K562 (cell line): ENCODE results near the gene BEST1. TPM values are rescaled to one million over a fixed set of nuclear protein-coding genes. Genes with fewer than 3 reads are reported as not detected.

ENCODE experiments used
- ATAC-seq: fragments of 200-7000 bp; cut with Tn5 transposase; 3 replicates; pipeline ENCODE4 v1.9.1; 2020; ENCODE audit warnings: moderate library complexity
- BruUV-seq: library from RNA; stranded (reverse); fragments of 400-500 nt; replicated peaks from 2 replicates; lab custom pipeline; 2021; lab: Mats Ljungman, UMichigan
- CTCF ChIA-PET: fragments of 300-600 bp; formaldehyde crosslinking; extraction: SDS; loops from one replicate; lab custom pipeline; 2021; ENCODE audit warnings: low intra/inter-chr PET ratio; lab: Yijun Ruan, JAX
- POLR2A ChIA-PET: fragments of 300-600, 350-650 bp; sonication (Branson Sonifier 250); formaldehyde crosslinking; extraction: SDS; loops from one replicate; lab custom pipeline; 2021; ENCODE audit warnings: antibody characterized with exemption, inconsistent platforms; lab: Yijun Ruan, JAX
- DNase-seq, 4 experiments: peaks; one replicate each; pipeline versions ENCODE4 v3.0.0 to v3.0.0-alpha.2; 2011 to 2018; ENCODE audit warnings: low spot score in 3 of 4, mixed read lengths in 3 of 4; ENCODE audit errors: extremely low read depth in 1 of 4
- FAIRE-seq: peaks from 2 replicates; lab custom pipeline; 2011; peaks lifted over from hg19 to GRCh38; lab: Jason Lieb, UNC
- H2AFZ ChIP-seq: 2 replicates; pipeline ENCODE4 v1.6.0; 2011; ENCODE audit warnings: low read depth, low read length, control low read depth, inconsistent platforms
- H3K27ac ChIP-seq: fragments of 200-600 bp; 3 replicates; pipeline ENCODE4 v1.8.0; 2011; ENCODE audit warnings: low read depth, mild to moderate bottlenecking, control low read depth, inconsistent platforms, low read length, moderate library complexity, mixed read lengths; ENCODE audit errors: extremely low read depth
- H3K27me3 ChIP-seq, 2 experiments: fragments of 300-600 bp in 1 of 2; 2 replicates in 1 of 2; 3 replicates in 1 of 2; pipeline versions ENCODE4 v1.6.0 to v1.8.0; 2011; ENCODE audit warnings: inconsistent platforms in 2 of 2, low read length in 2 of 2, mild to moderate bottlenecking in 1 of 2, mixed read lengths in 1 of 2, moderate library complexity in 1 of 2; ENCODE audit not compliant: control insufficient read depth in 2 of 2, insufficient read depth in 2 of 2
- H3K36me3 ChIP-seq: fragments of 300-600 bp; 3 replicates; pipeline ENCODE4 v1.8.0; 2011; ENCODE audit warnings: mild to moderate bottlenecking, low read length, inconsistent platforms; ENCODE audit not compliant: control insufficient read depth, insufficient read depth
- H3K4me1 ChIP-seq, 2 experiments: fragments of 200-600 bp in 1 of 2; replicated peaks in 1 of 2; 2 replicates in 1 of 2; 3 replicates in 1 of 2; pipeline versions ENCODE4 v1.5.1 to v1.8.0; 2011; ENCODE audit warnings: inconsistent platforms in 2 of 2, low read length in 2 of 2, mild to moderate bottlenecking in 1 of 2, mixed read lengths in 1 of 2, moderate library complexity in 1 of 2; ENCODE audit not compliant: control insufficient read depth in 2 of 2, insufficient read depth in 2 of 2
- H3K4me2 ChIP-seq: 2 replicates; pipeline ENCODE4 v1.6.1; 2011; ENCODE audit warnings: low read length, control low read depth, inconsistent platforms, mixed read lengths; ENCODE audit not compliant: insufficient read depth
- H3K4me3 ChIP-seq: fragments of 200-600 bp; sonication (generic), shearing (Covaris generic); 2 replicates; pipeline ENCODE4 v1.5.1; 2016; ENCODE audit warnings: control low read depth, inconsistent platforms
- H3K79me2 ChIP-seq: fragments of 200-600 bp; 3 replicates; pipeline ENCODE4 v1.8.0; 2011; ENCODE audit warnings: low read length, inconsistent platforms; ENCODE audit not compliant: control insufficient read depth, insufficient read depth
- H3K9ac ChIP-seq, 2 experiments: 2 replicates each; pipeline versions ENCODE4 v1.6.0 to v1.6.1; 2011; ENCODE audit warnings: low read depth in 2 of 2, low read length in 2 of 2, control low read depth in 1 of 2, inconsistent platforms in 1 of 2, mild to moderate bottlenecking in 1 of 2, mixed read lengths in 1 of 2; ENCODE audit not compliant: insufficient read depth in 1 of 2
- H3K9me1 ChIP-seq: one replicate; pipeline ENCODE4 v1.6.0; 2011; ENCODE audit warnings: inconsistent platforms, mild to moderate bottlenecking, low read length, moderate library complexity; ENCODE audit not compliant: control insufficient read depth, insufficient read depth
- H3K9me3 ChIP-seq: replicated peaks from 2 replicates; pipeline ENCODE4 v1.5.1; 2011; ENCODE audit warnings: low read depth, low read length, inconsistent platforms; ENCODE audit not compliant: control insufficient read depth, insufficient read depth
- H4K20me1 ChIP-seq: replicated peaks from 2 replicates; pipeline ENCODE4 v1.6.1; 2011; ENCODE audit warnings: low read length, inconsistent platforms, mixed read lengths; ENCODE audit not compliant: control insufficient read depth, insufficient read depth
- CBFA2T3 ChIP-seq: fragments of 450-650 bp; IDR thresholded peaks from 2 replicates; pipeline ENCODE4 v1.6.1; 2017
- CTBP1 ChIP-seq: fragments of 450-650 bp; IDR thresholded peaks from 2 replicates; pipeline ENCODE4 v1.6.1; 2016; ENCODE audit warnings: borderline replicate concordance
- GATAD2B ChIP-seq: fragments of 450-650 bp; IDR thresholded peaks from 2 replicates; pipeline ENCODE4 v1.6.1; 2017; ENCODE audit warnings: mild to moderate bottlenecking, borderline replicate concordance
- HDAC1 ChIP-seq, 2 experiments: fragments of 450-650 bp; IDR thresholded peaks; 2 replicates each; pipeline ENCODE4 v1.6.1; 2016 to 2017; ENCODE audit warnings: inconsistent platforms in 1 of 2, mild to moderate bottlenecking in 1 of 2, moderate library complexity in 1 of 2
- HOXB6 ChIP-seq: fragments of 250-450 bp; sonication (Bioruptor Pico); IDR thresholded peaks from 2 replicates; pipeline ENCODE4 v1.5.1; 2022; ENCODE audit warnings: mild to moderate bottlenecking, borderline replicate concordance
- MTA1 ChIP-seq: fragments of 450-650 bp; IDR thresholded peaks from 2 replicates; pipeline ENCODE4 v1.6.1; 2017; ENCODE audit warnings: borderline replicate concordance
- NFE2L1 ChIP-seq: fragments of 450-650 bp; IDR thresholded peaks from 2 replicates; pipeline ENCODE4 v1.6.1; 2016; ENCODE audit warnings: missing genetic modification characterization, low read depth, mild to moderate bottlenecking, missing compliant biosample characterization, moderate library complexity, borderline replicate concordance
- RFX1 ChIP-seq: fragments of 450-650 bp; IDR thresholded peaks from 2 replicates; pipeline ENCODE4 v1.6.1; 2016; ENCODE audit warnings: mild to moderate bottlenecking, moderate library complexity
- RUNX1 ChIP-seq: sonication (generic); IDR thresholded peaks from 2 replicates; pipeline ENCODE4 v1.6.1; 2016; ENCODE audit warnings: antibody characterized with exemption, low read depth
- SMAD1 ChIP-seq: fragments of 150-350 bp; IDR thresholded peaks from 2 replicates; pipeline ENCODE4 v1.6.1; 2014; ENCODE audit warnings: low read length, low read depth; ENCODE audit not compliant: partially characterized antibody
- SMAD4 ChIP-seq: fragments of 250-450 bp; sonication (Bioruptor Pico); conservative IDR thresholded peaks from 2 replicates; pipeline ENCODE4 v1.8.0; 2021; ENCODE audit warnings: inconsistent platforms, mild to moderate bottlenecking, moderate library complexity
- SMARCA5 ChIP-seq: fragments of 450-650 bp; IDR thresholded peaks from 2 replicates; pipeline ENCODE4 v1.6.1; 2016
- TAL1 ChIP-seq: fragments of 450-650 bp; IDR thresholded peaks from 2 replicates; pipeline ENCODE4 v1.6.1; 2016; ENCODE audit warnings: mild to moderate bottlenecking
- WGBS: fragments of 100-300 bp; shearing (Covaris generic); methylation state at CpG from one replicate; pipeline ENCODE4 v1.1.6; 2016; ENCODE audit warnings: low coverage, mixed read lengths; ENCODE audit not compliant: insufficient coverage; ENCODE audit errors: missing lambda C conversion rate; 5-methylcytosine and 5-hydroxymethylcytosine counted together
- in situ Hi-C: fragments of 300-500 bp; cut with MboI; formaldehyde crosslinking; loops from 4 replicates; pipeline ENCODE4 v1.15.0; 2018; ENCODE audit warnings: inconsistent platforms, mixed read lengths
- intact Hi-C: fragments of 100-400 bp; cut with micrococcal nuclease; formaldehyde crosslinking; loops from 2 replicates; pipeline ENCODE4 v1.14.2; 2022
- polyA plus RNA-seq, 8 experiments: library from polyadenylated mRNA; depleted of rRNA in 4 of 8; stranded (reverse) in 5 of 8; unstranded in 3 of 8; fragments of >200 nt; fragmentation: Nextera tagmentation in 2 of 8; fragmentation: Illumina TruSeq in 1 of 8; extraction: Ambion mirVana in 2 of 8; extraction: Trizol in 1 of 8; gene quantifications; 2 replicates each; pipeline versions ENCODE4 v1.2.1 to v1.2.3, GENCODE V29; 2011 to 2014; ENCODE audit warnings: inconsistent platforms in 1 of 8, missing spikeins in 1 of 8
- total RNA-seq, 7 experiments: library from RNA; depleted of rRNA in 6 of 7; stranded (reverse); fragments of >200 nt in 6 of 7; fragmentation: Illumina TruSeq in 2 of 7; extraction: Trizol in 2 of 7; gene quantifications; 2 replicates each; pipeline versions ENCODE4 v1.2.1 to v1.2.3, GENCODE V29; 2011 to 2021; ENCODE audit warnings: low replicate concordance in 1 of 7
- TF ChIP-seq, protein P1 (sequence below): fragments of 450-650 bp; IDR thresholded peaks from 2 replicates; pipeline ENCODE4 v1.6.1; 2017; ENCODE audit warnings: antibody characterized with exemption
- TF ChIP-seq, protein P2 (sequence below): fragments of 250-450 bp; sonication (Bioruptor Pico); IDR thresholded peaks from 2 replicates; pipeline ENCODE4 v1.5.0; 2020; ENCODE audit warnings: mild to moderate bottlenecking

BEST1 gene
- total and polyA plus RNA-seq, 9 of the 15 experiments (the other 6 are each of a cell fraction or from before 2014, with no cell fraction given): 0.07 to 1.3 (median 0.40) TPM

DNA sequence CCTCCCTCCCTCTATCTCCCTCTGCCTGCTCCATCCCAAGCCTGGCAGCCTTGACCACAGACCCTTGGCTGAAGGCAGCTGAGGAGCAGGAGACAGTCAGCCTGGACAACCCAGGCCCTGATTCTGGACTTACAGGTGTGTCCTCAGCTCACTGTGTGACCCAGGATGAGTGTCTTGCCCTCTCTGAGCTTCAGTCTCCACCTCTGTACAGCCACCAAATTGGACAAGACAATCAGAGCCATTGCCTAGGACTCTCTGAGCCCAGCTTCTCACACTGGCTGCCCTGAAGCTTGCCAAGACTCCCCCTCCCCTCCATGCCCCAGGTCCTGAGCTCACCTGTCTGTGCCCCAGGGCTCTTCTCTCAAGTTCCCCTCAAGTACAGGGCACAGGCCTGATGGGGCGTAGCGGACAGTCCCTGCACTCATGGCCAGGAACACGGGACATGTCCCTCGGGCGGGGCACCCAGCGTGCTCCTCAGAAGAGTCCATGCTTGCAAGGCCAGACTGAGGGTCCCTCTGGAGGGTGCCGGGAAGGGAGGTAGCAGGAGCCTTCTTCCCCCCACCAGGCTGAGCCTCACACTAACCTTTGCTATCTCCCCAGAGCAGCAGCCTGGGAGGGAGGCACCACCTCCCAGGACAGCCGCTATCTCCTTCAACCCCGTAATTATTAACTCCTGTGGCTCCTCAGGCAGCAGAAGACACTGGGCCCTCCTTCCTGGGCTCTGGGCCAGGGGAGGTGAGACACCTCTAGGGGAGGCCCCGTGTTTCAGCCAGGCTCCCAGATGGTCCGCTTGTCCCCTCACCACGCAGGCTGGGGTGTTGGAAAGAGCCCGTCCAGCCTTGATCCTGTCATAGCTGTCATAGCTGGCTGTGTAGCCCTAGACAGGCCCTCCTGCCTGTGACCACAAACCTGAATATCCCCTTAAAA lies 30.2 kb upstream of the BEST1 start:
- Histone ChIP-seq H3K9ac (peak overlapping the region; percentile 55 to 80), H3K27me3 (no peaks in the 10 kb centered on the region), H3K4me2 (peak overlapping the region; percentile 96), H2AFZ (peak overlapping the region; percentile 65), H3K36me3 (no peaks in the 10 kb centered on the region), H3K27ac (peak overlapping the region; percentile 71), H3K4me1 (peaks cover 55 to 92% of the 10 kb centered on the region in 2 experiments), H3K4me3 (peak overlapping the region; percentile 63), H3K79me2 (peaks cover 51% of the 10 kb centered on the region), H3K9me1 (no peaks in the 10 kb centered on the region), H3K9me3 (no peaks in the 10 kb centered on the region), H4K20me1 (peaks cover 5% of the 10 kb centered on the region; the same call in 1 of the 2 replicates)
- in situ Hi-C loops (no loop called here), intact Hi-C loops (no loop called here)
- ChIA-PET CTCF (no interaction called here), POLR2A (interaction anchor here (0.5 to 2.2 kb wide), 8 partner anchors 8 to 290 kb away, joined by 3 to 11 read pairs (median 4); partner anchors contain the start of gene BEST1)
- DNase-seq (peak; percentile 93 to 97 (median 94)), ATAC-seq (peak; percentile 79), FAIRE-seq (peak; percentile 97)
- TSS peak; percentile 54 for BruUV-seq
- WGBS: 5% methylated on average over 13 of the region's 13 CpGs
- TF ChIP-seq HDAC1 (IDR thresholded peaks at IDR 0.05) (peak; percentile 45 to 68; a peak in 3 of 4 replicates), TAL1 (peak; percentile 93), SMAD4 (CRISPR knock-in tag) (peak; percentile 86), SMAD1 (peak; percentile 67), CBFA2T3 (peak; percentile 97), RUNX1 (peak; percentile 88), GATAD2B (peak; percentile 93), CTBP1 (peak; percentile 95), HOXB6 (CRISPR knock-in tag) (no peak), MTA1 (0 out of 2 replicates have a peak, but pooled peaks have one; percentile 41), SMARCA5 (peak; percentile 96), RFX1 (no peak), NFE2L1 (no peak)
- TF ChIP-seq, protein P1, sequence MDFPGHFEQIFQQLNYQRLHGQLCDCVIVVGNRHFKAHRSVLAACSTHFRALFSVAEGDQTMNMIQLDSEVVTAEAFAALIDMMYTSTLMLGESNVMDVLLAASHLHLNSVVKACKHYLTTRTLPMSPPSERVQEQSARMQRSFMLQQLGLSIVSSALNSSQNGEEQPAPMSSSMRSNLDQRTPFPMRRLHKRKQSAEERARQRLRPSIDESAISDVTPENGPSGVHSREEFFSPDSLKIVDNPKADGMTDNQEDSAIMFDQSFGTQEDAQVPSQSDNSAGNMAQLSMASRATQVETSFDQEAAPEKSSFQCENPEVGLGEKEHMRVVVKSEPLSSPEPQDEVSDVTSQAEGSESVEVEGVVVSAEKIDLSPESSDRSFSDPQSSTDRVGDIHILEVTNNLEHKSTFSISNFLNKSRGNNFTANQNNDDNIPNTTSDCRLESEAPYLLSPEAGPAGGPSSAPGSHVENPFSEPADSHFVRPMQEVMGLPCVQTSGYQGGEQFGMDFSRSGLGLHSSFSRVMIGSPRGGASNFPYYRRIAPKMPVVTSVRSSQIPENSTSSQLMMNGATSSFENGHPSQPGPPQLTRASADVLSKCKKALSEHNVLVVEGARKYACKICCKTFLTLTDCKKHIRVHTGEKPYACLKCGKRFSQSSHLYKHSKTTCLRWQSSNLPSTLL: peak; percentile 78
- TF ChIP-seq, protein P2, sequence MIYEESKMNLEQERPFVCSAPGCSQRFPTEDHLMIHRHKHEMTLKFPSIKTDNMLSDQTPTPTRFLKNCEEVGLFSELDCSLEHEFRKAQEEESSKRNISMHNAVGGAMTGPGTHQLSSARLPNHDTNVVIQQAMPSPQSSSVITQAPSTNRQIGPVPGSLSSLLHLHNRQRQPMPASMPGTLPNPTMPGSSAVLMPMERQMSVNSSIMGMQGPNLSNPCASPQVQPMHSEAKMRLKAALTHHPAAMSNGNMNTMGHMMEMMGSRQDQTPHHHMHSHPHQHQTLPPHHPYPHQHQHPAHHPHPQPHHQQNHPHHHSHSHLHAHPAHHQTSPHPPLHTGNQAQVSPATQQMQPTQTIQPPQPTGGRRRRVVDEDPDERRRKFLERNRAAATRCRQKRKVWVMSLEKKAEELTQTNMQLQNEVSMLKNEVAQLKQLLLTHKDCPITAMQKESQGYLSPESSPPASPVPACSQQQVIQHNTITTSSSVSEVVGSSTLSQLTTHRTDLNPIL: no peak
